NCI-H748 (cell line): ENCODE measurements around the gene SMNDC1.
"Not testable (repeated sequence)": the region's sequence is repeated elsewhere in the genome, so short reads cannot be mapped to it uniquely, and the experiment has no call there.

ENCODE experiments used
- DNase-seq: peaks from one replicate; lab custom pipeline; 2025; ENCODE audit not compliant: unreplicated experiment; lab: John Stamatoyannopoulos, UW

SMNDC1 gene

DNA sequence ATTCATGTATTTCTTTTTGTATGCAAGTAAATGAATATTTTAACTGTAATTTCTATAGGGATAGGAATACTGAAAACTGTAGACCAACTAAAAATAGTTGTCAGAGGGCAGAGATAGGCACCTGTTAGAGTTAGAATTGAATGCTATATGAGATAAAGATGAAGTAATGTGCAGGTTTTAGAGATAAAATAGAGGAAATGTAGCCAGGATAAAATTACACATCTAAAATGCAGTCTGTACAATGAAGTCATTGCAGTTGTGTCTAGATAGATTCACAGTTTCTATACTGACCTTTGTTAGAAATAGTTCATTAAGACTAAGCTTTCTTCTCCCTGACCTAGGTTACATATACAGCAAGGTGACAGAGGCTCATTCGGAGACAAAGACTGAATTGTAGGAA, 46.2 kb downstream of the SMNDC1 start:
- no peak for DNase-seq

DNA sequence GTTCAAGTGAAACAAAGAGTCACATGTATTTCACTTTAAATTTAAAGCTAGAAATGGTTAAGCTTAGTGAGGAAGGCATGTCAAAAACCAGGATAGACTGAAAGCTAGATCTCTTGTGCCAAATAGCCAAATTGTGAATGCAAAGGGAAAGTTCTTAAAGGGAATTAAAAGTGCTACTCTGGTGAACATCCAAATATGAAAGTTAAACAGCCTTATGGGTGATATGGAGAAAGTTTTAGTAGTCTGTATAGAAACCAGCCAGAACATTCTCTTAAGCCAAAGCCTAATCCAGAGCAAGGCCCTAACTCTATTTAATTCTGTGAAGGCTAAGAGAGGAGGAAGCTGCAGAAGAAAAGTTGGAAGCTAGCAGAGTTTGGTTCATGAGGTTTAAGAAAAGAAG, 50.3 kb downstream of the SMNDC1 start:
- no peak for DNase-seq

DNA sequence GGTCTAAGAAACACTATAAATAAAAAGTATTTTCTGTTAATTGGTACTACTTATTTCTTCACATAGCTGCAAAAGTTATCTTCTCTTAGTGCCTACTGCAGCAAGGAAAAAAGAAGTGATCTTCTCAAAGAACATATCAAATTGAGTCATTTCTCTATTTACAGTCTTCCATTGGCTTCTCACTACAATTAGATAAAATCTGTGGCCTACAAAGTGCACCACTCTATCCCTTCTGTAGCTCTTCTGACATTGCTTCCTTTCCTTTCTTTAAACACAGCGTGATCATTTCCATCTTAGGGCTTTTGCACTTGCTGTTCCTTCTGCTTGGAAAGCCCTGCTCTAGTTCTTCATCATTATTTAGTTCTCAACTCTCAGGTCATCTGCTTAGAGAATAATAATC, 52.6 kb downstream of the SMNDC1 start:
- DNase-seq: no peak

DNA sequence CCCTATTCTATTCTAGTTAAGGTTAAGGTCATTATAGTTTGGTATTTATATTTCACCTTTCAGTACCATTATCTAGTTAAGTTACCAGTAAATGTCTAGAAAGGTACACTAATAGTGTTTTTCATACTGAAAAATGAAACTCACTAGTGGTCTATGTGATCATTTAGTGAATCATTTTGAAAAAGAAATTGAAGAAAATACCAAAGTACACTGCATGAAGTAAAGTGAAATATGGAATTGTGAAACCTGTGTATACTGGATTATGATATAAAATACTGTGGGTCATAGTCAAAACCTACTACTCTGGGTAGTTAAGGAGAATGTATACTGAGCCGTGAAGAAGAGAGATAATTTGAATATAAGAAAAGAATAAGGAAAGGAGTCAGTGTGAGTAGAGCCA, 53.3 kb downstream of the SMNDC1 start:
- DNase-seq: not testable (repeated sequence)

DNA sequence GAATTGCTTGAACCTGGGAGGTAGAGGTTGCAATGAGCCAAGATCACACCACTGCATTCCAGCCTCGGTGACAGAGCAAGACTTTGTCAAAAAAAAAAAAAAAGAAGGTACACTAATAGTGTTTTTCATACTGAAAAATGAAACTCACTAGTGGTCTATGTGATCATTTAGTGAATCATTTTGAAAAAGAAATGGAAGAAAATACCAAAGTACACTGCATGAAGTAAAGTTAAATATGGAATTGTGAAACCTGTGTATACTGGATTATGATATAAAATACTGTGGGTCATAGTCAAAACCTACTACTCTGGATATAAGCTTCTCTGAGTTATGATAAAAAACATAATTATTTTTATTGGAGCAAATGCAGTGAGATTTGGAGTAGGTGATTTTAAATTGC, 55.2 kb downstream of the SMNDC1 start:
- DNase-seq: not testable (repeated sequence)

DNA sequence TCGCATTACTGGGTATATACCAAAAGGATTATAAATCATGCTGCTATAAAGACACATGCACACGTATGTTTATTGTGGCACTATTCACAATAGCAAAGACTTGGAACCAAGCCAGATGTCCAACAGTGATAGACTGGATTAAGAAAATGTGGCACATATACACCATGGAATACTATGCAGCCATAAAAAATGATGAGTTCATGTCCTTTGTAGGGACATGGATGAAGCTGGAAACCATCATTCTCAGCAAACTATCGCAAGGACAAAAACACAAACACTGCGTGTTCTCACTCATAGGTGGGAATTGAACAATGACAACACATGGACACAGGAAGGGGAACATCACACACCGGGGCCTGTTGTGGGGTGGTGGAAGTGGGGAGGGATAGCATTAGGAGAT, 56.9 kb downstream of the SMNDC1 start:
- not testable (repeated sequence) for DNase-seq

DNA sequence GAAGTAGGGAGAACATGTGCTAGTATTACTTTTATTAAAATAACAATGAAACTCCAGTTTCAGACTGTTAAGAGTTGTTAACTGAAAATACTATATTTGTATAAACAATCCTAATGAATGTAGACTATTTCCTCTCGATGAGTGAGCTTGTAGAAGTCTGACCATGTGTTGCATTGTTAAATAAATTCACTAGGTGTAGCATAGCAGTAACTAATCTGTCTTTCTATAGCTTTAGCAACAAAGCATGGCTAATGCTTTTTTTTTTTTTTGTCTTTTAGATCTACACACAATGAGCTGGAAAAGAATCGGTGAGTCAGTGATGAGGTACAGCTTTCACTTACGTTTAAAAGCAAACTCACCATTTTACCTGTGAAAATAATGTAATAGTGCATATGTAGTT, 60.2 kb downstream of the SMNDC1 start:
- DNase-seq: no peak

DNA sequence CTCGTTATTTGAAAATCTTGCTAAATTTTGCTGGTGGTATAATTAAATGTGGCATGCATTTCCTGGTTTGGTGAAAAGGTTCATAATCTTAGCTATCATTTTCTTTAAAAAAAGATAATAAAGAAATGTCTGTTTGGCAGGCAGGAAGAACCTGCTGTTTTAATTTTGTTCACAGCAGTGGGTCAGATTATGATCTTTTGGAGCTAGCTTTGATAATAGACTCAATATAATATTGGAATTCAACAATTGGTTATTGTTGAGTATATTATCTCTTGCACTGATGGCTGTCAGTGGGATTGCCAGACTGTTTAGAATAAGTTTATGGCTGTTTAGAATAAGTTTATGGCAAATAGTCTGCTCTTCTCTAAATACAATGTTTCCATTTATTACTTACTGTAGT, 62.2 kb downstream of the SMNDC1 start:
- DNase-seq: no peak

DNA sequence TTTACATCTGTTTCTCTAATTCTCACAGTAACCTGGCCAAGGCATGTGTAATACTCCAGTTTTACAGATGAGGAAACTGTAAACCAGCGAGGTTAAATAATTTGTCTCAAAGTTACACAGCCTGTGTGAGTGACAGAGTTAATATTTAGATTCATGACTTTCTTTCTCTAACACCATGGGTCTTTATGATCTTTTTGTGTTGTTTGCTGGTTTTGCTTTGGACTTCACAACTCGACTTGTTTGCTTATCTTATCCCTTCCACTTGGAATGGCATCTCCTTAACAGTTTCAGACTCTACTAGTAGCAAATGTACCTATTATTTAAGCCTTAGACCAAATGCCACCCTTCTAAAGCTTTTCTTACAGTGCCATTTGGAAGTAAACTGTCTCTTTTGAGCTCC, 62.9 kb downstream of the SMNDC1 start:
- no peak for DNase-seq

DNA sequence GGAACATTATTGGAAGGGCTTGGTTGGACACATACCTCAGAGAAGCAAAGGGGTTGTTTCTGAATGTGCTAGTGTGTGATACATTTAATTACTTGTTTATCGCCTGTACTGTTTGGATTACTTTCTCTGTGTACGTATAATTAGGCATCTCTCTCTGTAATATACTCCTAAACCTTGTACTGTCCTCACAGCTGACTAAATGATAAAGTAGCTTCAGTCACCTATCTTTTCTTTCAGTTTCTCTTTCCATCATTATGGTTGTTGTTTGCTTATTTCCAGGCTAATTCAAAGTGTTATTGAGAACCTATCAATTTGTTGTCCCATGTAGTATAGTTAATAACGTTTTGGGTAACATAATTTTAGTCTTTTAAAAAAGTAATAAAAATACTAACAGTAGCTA, 63.3 kb downstream of the SMNDC1 start:
- no peak for DNase-seq
